ENCODE data around the gene PRUNE2. TPM values are rescaled to one million over a fixed set of nuclear protein-coding genes. Genes with fewer than 3 reads are reported as not detected.

PRUNE2 gene
- total and polyA plus RNA-seq, 2 experiments from 2014 or later, result 0.46 to 4.1 TPM

DNA sequence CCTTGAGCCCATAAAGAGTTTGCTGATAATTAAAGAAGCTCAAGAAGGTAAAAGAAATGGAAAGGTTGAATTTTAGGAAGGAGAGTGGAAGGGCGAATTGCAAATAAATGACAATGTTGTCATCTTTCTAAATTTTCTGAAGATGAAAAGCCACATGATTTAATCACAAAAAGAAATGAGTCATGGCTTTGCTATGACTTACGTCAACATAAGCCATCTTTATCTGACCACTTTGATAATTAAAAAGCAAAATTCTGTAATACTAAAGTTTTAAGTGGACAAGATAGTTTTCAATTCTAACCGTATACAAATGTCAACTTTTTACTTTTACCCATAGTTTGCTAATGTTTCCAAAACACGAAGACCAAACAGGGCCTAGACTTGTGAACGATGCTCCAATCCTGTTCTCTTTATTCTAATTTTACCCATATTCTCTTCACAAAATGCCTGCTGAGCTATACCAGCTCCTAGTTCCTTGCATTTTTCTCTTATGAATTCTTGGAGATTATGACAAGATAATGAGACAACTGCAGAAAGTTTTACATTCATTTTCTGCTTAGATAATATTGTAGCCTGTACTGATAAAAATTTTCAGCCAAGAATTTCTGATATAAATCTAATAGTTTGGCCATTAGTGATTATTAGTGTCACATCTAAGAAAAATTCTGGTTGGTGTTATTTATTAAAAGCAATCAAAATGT lies 21.8 kb upstream of the PRUNE2 start:
- no peak overlapping the region for H3K27ac ChIP-seq
- TF ChIP-seq, protein P1, sequence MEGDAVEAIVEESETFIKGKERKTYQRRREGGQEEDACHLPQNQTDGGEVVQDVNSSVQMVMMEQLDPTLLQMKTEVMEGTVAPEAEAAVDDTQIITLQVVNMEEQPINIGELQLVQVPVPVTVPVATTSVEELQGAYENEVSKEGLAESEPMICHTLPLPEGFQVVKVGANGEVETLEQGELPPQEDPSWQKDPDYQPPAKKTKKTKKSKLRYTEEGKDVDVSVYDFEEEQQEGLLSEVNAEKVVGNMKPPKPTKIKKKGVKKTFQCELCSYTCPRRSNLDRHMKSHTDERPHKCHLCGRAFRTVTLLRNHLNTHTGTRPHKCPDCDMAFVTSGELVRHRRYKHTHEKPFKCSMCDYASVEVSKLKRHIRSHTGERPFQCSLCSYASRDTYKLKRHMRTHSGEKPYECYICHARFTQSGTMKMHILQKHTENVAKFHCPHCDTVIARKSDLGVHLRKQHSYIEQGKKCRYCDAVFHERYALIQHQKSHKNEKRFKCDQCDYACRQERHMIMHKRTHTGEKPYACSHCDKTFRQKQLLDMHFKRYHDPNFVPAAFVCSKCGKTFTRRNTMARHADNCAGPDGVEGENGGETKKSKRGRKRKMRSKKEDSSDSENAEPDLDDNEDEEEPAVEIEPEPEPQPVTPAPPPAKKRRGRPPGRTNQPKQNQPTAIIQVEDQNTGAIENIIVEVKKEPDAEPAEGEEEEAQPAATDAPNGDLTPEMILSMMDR (IDR thresholded peaks at IDR 0.05; ENCODE audit: poor library complexity), result no peak
- no peak for TF ChIP-seq EZH2phosphoT487 (IDR thresholded peaks at IDR 0.05; ENCODE audit: low read depth, severe bottlenecking, unreplicated experiment)
- TF ChIP-seq EZH2 (IDR thresholded peaks at IDR 0.05; ENCODE audit: borderline replicate concordance), result no peak
- no peaks in the 10 kb centered on the region for H3K4me1 ChIP-seq (ENCODE audit: insufficient read depth)
- no peak overlapping the region for H3K4me3 ChIP-seq
- no peaks in the 10 kb centered on the region for H4K20me1 ChIP-seq (ENCODE audit: insufficient read depth, poor library complexity, severe bottlenecking)
- no peaks in the 10 kb centered on the region for H3K36me3 ChIP-seq (replicated peaks; ENCODE audit: insufficient read depth, low read depth)
- WGBS (ENCODE audit: low lambda C conversion rate, missing lambda C conversion rate), result 82% methylated on average over 5 of the region's 5 CpGs
- H3K9me2 ChIP-seq (replicated peaks; ENCODE audit: insufficient read depth), result no peaks in the 10 kb centered on the region
- no peaks in the 10 kb centered on the region for H3K27me3 ChIP-seq
- no peaks in the 10 kb centered on the region for H3K9me3 ChIP-seq (ENCODE audit: low read depth)
- no peaks in the 10 kb centered on the region for H3K79me2 ChIP-seq
- no peak overlapping the region for H2AFZ ChIP-seq
- no peak for DNase-seq (ENCODE audit: low spot score)
- no peak overlapping the region for H3K4me2 ChIP-seq

DNA sequence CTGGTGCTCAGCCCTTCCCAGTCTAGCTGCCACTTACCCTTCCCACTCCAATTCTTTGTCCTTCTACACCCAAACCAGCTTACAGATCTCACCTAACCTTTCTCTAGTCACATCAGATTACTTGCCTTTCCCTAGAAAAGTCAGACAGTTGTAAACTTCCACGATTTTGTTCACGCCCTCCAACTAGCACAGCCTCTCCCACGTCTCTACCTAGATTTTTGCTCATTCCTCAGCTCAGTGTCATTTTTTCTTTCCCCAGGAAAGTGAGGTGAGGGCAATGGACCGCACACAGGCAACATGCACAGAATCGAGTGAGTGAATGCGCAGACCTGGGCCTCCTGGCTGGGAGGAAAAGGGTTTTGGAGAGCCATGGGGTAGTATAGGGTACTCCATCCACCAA lies 20.9 kb upstream of the PRUNE2 start:
- H3K36me3 ChIP-seq (replicated peaks; ENCODE audit: insufficient read depth, low read depth), result no peaks in the 10 kb centered on the region
- no peaks in the 10 kb centered on the region for H3K4me1 ChIP-seq (ENCODE audit: insufficient read depth)
- H3K9me3 ChIP-seq (ENCODE audit: low read depth), result no peaks in the 10 kb centered on the region
- no peak overlapping the region for H2AFZ ChIP-seq
- no peak for DNase-seq (ENCODE audit: low spot score)
- no peaks in the 10 kb centered on the region for H3K9me2 ChIP-seq (replicated peaks; ENCODE audit: insufficient read depth)
- H3K79me2 ChIP-seq, result no peaks in the 10 kb centered on the region
- H3K27ac ChIP-seq, result no peak overlapping the region
- H3K4me2 ChIP-seq, result no peak overlapping the region
- H3K4me3 ChIP-seq, result no peak overlapping the region
- H4K20me1 ChIP-seq (ENCODE audit: insufficient read depth, poor library complexity, severe bottlenecking), result no peaks in the 10 kb centered on the region
- TF ChIP-seq EZH2phosphoT487 (IDR thresholded peaks at IDR 0.05; ENCODE audit: low read depth, severe bottlenecking, unreplicated experiment), result no peak
- TF ChIP-seq EZH2 (IDR thresholded peaks at IDR 0.05; ENCODE audit: borderline replicate concordance), result no peak
- WGBS (ENCODE audit: low lambda C conversion rate, missing lambda C conversion rate), result 92% methylated on average over 6 of the region's 6 CpGs
- H3K27me3 ChIP-seq, result peaks cover 5% of the 10 kb centered on the region

- WGBS (ENCODE audit: low lambda C conversion rate, missing lambda C conversion rate), result 84% methylated on average over 4 of the region's 4 CpGs
- no peak overlapping the region for H3K4me3 ChIP-seq
- H3K4me2 ChIP-seq, result no peak overlapping the region
- H3K9me3 ChIP-seq (ENCODE audit: low read depth), result no peaks in the 10 kb centered on the region
- no peaks in the 10 kb centered on the region for H3K79me2 ChIP-seq
- DNase-seq (ENCODE audit: low spot score), result no peak
- H3K27me3 ChIP-seq, result peaks cover 7% of the 10 kb centered on the region
- TF ChIP-seq, protein P1 (IDR thresholded peaks at IDR 0.05; ENCODE audit: poor library complexity), result no peak
- no peak for TF ChIP-seq EZH2phosphoT487 (IDR thresholded peaks at IDR 0.05; ENCODE audit: low read depth, severe bottlenecking, unreplicated experiment)
- TF ChIP-seq EZH2 (IDR thresholded peaks at IDR 0.05; ENCODE audit: borderline replicate concordance), result no peak
- no peaks in the 10 kb centered on the region for H3K36me3 ChIP-seq (replicated peaks; ENCODE audit: insufficient read depth, low read depth)
- H3K27ac ChIP-seq, result no peak overlapping the region
- H2AFZ ChIP-seq, result no peak overlapping the region
- H3K9me2 ChIP-seq (replicated peaks; ENCODE audit: insufficient read depth), result no peaks in the 10 kb centered on the region
- no peaks in the 10 kb centered on the region for H3K4me1 ChIP-seq (ENCODE audit: insufficient read depth)
- no peaks in the 10 kb centered on the region for H4K20me1 ChIP-seq (ENCODE audit: insufficient read depth, poor library complexity, severe bottlenecking)
These were observed 20.4 kb upstream of the PRUNE2 start for GRCh38 chr9:76926324-76926741.

GRCh38 chr9:76921165-76921564 lies 15.3 kb upstream of the PRUNE2 start:
- peaks cover 9% of the 10 kb centered on the region for H3K27me3 ChIP-seq
- TF ChIP-seq EZH2phosphoT487 (IDR thresholded peaks at IDR 0.05; ENCODE audit: low read depth, severe bottlenecking, unreplicated experiment), result no peak
- TF ChIP-seq EZH2 (IDR thresholded peaks at IDR 0.05; ENCODE audit: borderline replicate concordance), result no peak
- TF ChIP-seq, protein P1 (IDR thresholded peaks at IDR 0.05; ENCODE audit: poor library complexity), result no peak
- H3K9me3 ChIP-seq (ENCODE audit: low read depth), result no peaks in the 10 kb centered on the region

More at GRCh38 chr9:76921165-76921564, 15.3 kb upstream of the PRUNE2 start:
- H3K79me2 ChIP-seq, result no peaks in the 10 kb centered on the region
- no peak overlapping the region for H2AFZ ChIP-seq
- no peak overlapping the region for H3K27ac ChIP-seq
- H3K4me3 ChIP-seq, result no peak overlapping the region
- H3K36me3 ChIP-seq (replicated peaks; ENCODE audit: insufficient read depth, low read depth), result no peaks in the 10 kb centered on the region
- no peaks in the 10 kb centered on the region for H4K20me1 ChIP-seq (ENCODE audit: insufficient read depth, poor library complexity, severe bottlenecking)
- WGBS (ENCODE audit: low lambda C conversion rate, missing lambda C conversion rate), result 80% methylated on average over 1 of the region's 1 CpG
- H3K4me1 ChIP-seq (ENCODE audit: insufficient read depth), result no peaks in the 10 kb centered on the region
- no peak for DNase-seq (ENCODE audit: low spot score)
- H3K4me2 ChIP-seq, result no peak overlapping the region
- H3K9me2 ChIP-seq (replicated peaks; ENCODE audit: insufficient read depth), result no peaks in the 10 kb centered on the region

All from hepatocyte (in vitro differentiated cells).